Measurements from ENCODE around the gene ZFR. TPM values are rescaled to one million over a fixed set of nuclear protein-coding genes. Genes with fewer than 3 reads are reported as not detected.

The ZFR gene
- total RNA-seq, 4 donors from 2014 or later: 27.7 to 67.1 (median 54.8) TPM

- DNase-seq: no peak
Measured at GRCh38 chr5:32487008-32487407, 42.5 kb upstream of the ZFR start.

GRCh38 chr5:32482193-32482592, 37.7 kb upstream of the ZFR start:
- 59 to 84% methylated on average over 2 of the region's 2 CpGs for WGBS, 2 donors
- no peak overlapping the region for H3K27ac ChIP-seq
- H3K4me3 ChIP-seq: no peak overlapping the region
- DNase-seq: no peak
- intact Hi-C loops (cut with DNase I): no loop called here
- H3K36me3 ChIP-seq: no peaks in the 10 kb centered on the region
- no peaks in the 10 kb centered on the region for H3K4me1 ChIP-seq
- H3K27me3 ChIP-seq: no peaks in the 10 kb centered on the region
- TF ChIP-seq, protein P1, sequence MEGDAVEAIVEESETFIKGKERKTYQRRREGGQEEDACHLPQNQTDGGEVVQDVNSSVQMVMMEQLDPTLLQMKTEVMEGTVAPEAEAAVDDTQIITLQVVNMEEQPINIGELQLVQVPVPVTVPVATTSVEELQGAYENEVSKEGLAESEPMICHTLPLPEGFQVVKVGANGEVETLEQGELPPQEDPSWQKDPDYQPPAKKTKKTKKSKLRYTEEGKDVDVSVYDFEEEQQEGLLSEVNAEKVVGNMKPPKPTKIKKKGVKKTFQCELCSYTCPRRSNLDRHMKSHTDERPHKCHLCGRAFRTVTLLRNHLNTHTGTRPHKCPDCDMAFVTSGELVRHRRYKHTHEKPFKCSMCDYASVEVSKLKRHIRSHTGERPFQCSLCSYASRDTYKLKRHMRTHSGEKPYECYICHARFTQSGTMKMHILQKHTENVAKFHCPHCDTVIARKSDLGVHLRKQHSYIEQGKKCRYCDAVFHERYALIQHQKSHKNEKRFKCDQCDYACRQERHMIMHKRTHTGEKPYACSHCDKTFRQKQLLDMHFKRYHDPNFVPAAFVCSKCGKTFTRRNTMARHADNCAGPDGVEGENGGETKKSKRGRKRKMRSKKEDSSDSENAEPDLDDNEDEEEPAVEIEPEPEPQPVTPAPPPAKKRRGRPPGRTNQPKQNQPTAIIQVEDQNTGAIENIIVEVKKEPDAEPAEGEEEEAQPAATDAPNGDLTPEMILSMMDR (IDR thresholded peaks at IDR 0.05): no peak
- no peak for TF ChIP-seq POLR2A (IDR thresholded peaks at IDR 0.05)
- H3K9me3 ChIP-seq: no peaks in the 10 kb centered on the region

More at GRCh38 chr5:32487008-32487407, 42.5 kb upstream of the ZFR start:
- Histone ChIP-seq H3K9me3 (no peaks in the 10 kb centered on the region), H3K4me3 (no peak overlapping the region), H3K36me3 (no peaks in the 10 kb centered on the region), H3K4me1 (peaks cover 0 to 10% (median 5%) of the 10 kb centered on the region in 3 donors), H3K27me3 (no peaks in the 10 kb centered on the region), H3K27ac (no peak overlapping the region)
- 83 to 95% methylated on average over 3 of the region's 3 CpGs for WGBS, 2 donors
- intact Hi-C loops (cut with DNase I): loop anchor here (5.0 kb wide), 1 partner anchor 105 kb away; no protein-coding TSS in a partner anchor
- no peak for TF ChIP-seq POLR2A (IDR thresholded peaks at IDR 0.05)
- TF ChIP-seq, protein P1 (IDR thresholded peaks at IDR 0.05): no peak

DNA sequence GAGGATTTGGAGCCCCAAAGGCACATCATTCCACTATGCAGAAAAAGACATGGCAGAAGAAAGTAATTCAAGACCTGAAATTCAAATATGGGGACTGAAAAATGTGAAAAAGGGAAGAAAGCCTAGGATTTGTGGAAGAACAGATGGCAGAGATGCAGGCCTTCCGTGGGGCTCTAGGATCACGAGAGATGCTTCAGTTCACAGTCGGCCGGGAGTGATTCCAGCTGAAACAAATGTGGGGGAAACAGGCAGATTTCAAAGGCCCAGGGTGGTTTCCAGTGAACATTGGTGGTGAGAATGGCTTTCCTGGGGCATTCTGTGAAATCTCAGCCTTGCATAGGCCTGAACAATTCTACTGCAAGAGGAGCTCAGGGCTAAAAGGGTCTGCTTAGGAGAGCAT, 34.6 kb upstream of the ZFR start:
- Histone ChIP-seq H3K36me3 (no peaks in the 10 kb centered on the region), H3K9me3 (no peaks in the 10 kb centered on the region), H3K4me3 (no peak overlapping the region), H3K4me1 (no peaks in the 10 kb centered on the region), H3K27me3 (no peaks in the 10 kb centered on the region), H3K27ac (no peak overlapping the region)
- TF ChIP-seq POLR2A (IDR thresholded peaks at IDR 0.05): no peak
- TF ChIP-seq, protein P1 (IDR thresholded peaks at IDR 0.05): no peak
- intact Hi-C loops (cut with DNase I): no loop called here
- 69 to 78% methylated on average over 4 of the region's 4 CpGs for WGBS, 2 donors
- no peak for DNase-seq

DNA sequence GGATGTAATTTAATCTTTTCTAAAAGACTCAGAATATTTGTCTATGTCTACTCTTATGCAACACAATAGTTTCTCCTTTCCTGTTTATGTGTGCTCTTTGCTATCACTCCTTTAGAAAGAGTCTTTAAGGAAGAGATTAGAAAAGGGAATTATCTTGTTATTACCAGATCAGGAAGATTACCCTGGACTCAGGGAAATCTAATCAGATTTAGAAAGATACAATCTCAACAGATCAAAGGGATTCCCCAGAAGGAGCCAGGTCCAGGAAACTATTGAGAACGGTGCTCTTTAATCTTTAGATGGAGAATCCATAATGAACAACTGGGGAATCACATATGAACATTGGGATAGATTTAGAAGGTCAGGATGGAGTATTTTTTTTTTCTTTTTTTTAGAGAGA, 32.4 kb upstream of the ZFR start:
- H3K27ac ChIP-seq: no peak overlapping the region
- no peak for TF ChIP-seq POLR2A (IDR thresholded peaks at IDR 0.05)
- TF ChIP-seq, protein P1 (IDR thresholded peaks at IDR 0.05): no peak
- no peaks in the 10 kb centered on the region for H3K4me1 ChIP-seq
- H3K4me3 ChIP-seq: no peak overlapping the region
- no peaks in the 10 kb centered on the region for H3K27me3 ChIP-seq
- WGBS, 2 donors: 54 to 79% methylated on average over 1 of the region's 1 CpG
- no peaks in the 10 kb centered on the region for H3K9me3 ChIP-seq
- H3K36me3 ChIP-seq: no peaks in the 10 kb centered on the region
- DNase-seq: no peak
- intact Hi-C loops (cut with DNase I): no loop called here

- intact Hi-C loops (cut with DNase I): no loop called here
- H3K27ac ChIP-seq: no peak overlapping the region
- no peaks in the 10 kb centered on the region for H3K27me3 ChIP-seq
- H3K36me3 ChIP-seq: no peaks in the 10 kb centered on the region
- H3K4me3 ChIP-seq: no peak overlapping the region
- DNase-seq: no peak
- TF ChIP-seq, protein P1 (IDR thresholded peaks at IDR 0.05): no peak
- no peak for TF ChIP-seq POLR2A (IDR thresholded peaks at IDR 0.05)
- no peaks in the 10 kb centered on the region for H3K9me3 ChIP-seq
- no peaks in the 10 kb centered on the region for H3K4me1 ChIP-seq
- WGBS, 2 donors: 66 to 67% methylated on average over 5 to 6 of the region's 6 CpGs
Measured at GRCh38 chr5:32475334-32476097, 31.0 kb upstream of the ZFR start.

All from esophagus squamous epithelium (tissue), 5 donors.